ENCODE measurements around the gene CCDC172.

DNA sequence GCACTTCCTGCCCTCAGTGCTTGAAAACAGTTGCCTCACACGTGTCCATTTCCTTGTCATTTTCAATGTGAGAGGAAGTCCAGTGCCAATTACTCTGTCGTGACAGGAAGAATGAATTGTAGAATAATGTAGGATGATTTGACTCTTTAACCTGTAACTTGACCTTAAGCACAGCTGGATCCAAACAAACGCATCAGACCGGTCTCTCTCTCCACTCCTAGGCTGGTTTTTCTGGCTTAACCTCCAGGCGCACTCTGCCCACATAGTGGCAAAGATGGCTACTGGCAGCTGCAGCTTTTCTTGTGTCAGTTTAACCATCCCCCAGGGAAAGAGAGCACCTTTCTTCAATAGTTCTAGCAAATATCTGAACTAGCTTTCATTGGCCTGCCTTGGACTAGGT is 74.0 kb downstream of the CCDC172 start:
- TF ChIP-seq, protein P1, sequence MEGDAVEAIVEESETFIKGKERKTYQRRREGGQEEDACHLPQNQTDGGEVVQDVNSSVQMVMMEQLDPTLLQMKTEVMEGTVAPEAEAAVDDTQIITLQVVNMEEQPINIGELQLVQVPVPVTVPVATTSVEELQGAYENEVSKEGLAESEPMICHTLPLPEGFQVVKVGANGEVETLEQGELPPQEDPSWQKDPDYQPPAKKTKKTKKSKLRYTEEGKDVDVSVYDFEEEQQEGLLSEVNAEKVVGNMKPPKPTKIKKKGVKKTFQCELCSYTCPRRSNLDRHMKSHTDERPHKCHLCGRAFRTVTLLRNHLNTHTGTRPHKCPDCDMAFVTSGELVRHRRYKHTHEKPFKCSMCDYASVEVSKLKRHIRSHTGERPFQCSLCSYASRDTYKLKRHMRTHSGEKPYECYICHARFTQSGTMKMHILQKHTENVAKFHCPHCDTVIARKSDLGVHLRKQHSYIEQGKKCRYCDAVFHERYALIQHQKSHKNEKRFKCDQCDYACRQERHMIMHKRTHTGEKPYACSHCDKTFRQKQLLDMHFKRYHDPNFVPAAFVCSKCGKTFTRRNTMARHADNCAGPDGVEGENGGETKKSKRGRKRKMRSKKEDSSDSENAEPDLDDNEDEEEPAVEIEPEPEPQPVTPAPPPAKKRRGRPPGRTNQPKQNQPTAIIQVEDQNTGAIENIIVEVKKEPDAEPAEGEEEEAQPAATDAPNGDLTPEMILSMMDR (IDR thresholded peaks at IDR 0.05), result no peak
- TF ChIP-seq POLR2A (IDR thresholded peaks at IDR 0.05), result no peak

All from uterus (tissue), 2 donors.